Tibial nerve (tissue), 4 donors: ENCODE measurements around the gene CAVIN2.

Experiments used
- CTCF ChIP-seq, 5 experiments: fragments of 200-600 bp in 3 of 5; fragments of 450-650 bp in 2 of 5; sonication (generic) in 3 of 5; IDR thresholded peaks; one replicate each; pipeline ENCODE4 v1.5.1; 2016 to 2019; ENCODE audit warnings: antibody characterized with exemption in 5 of 5, mild to moderate bottlenecking in 3 of 5, moderate library complexity in 2 of 5
- EP300 ChIP-seq, 2 donors: sonication (generic); formaldehyde crosslinking; IDR thresholded peaks; one replicate each; pipeline ENCODE4 v1.6.1; 2017; ENCODE audit warnings: antibody characterized with exemption in 2 of 2, mild to moderate bottlenecking in 1 of 2
- POLR2A ChIP-seq, 2 donors: fragments of 450-650 bp; IDR thresholded peaks; one replicate each; pipeline ENCODE4 v1.6.1; 2017; ENCODE audit warnings: antibody characterized with exemption in 2 of 2, mild to moderate bottlenecking in 2 of 2, moderate library complexity in 2 of 2

DNA sequence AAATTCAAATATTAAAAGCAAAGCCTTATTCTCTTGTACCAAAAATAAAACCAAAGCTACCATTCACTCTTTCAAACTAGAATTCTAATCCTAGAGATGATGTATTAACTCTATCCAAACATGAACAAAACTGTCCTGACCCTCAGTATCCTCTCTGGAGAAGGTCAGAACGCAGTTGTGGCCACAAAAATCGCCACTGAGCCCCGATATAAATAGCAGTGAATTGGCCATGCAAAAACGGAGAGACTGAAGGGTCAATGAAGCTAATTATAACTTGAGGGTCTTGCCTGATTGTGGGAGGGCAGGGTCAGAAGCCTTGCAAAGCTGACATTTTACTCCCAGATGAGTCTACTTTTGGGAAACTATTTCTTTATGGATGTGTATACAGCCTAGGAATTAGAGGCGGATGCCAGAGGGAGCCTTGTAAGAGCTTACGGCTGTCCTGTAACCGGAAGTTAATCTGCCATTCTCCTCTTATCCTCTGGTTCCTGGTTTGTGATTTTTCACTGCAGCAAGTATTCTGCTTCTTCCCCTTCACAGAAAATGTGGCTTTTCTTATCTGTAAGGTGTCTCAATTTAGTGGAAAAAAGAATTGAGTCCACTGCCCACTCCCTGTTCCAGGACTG lies 28.1 kb downstream of the CAVIN2 start:
- TF ChIP-seq CTCF (IDR thresholded peaks at IDR 0.05) (no peak), POLR2A (IDR thresholded peaks at IDR 0.05) (no peak), EP300 (IDR thresholded peaks at IDR 0.05) (no peak)
